ENCODE measurements around the gene XRCC5.

DNA sequence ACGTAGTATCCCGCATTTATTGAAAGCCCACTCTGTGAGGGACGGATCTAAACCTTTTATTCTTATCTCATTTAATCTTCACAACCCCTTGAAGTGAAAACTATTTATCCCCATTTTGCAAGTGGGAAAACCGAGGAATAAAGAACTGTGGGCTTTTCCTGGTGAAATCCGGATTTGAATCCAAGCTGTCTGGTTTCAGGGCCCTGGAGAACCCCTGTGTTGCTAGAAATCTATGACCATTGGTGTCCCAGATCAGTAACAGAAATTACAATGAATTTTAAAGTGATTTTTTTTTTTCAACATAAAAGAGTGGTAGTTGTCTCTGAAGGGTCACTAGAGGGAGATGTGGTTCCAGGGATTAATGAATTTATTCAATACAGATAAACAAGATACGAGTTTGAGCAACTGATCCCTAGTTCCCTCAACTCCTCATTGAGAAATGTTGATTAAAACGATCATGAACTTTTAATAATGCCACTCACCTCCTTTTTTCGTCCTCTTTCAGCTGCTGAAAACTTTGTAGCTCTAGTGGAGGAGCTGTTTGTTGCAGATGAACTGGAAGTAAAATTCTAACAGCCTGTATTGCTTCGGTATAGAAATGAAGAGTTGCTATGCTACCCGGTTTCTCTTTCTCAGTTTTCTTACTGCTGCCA, 940 bp downstream of the XRCC5 start:
- TF ChIP-seq TAF1 (IDR thresholded peaks at IDR 0.05; ENCODE audit: borderline replicate concordance, low read depth, low read length) (no peak), POLR2A (IDR thresholded peaks at IDR 0.05; ENCODE audit: low read depth, low read length) (0 out of 2 replicates have a peak, but pooled peaks have one; percentile 7)

Measured in GM12892 (cell line).